HTERT RPE-1 (cell line): Measurements from ENCODE around the gene FDPS.
"Not testable (repeated sequence)": the region's sequence is repeated elsewhere in the genome, so short reads cannot be mapped to it uniquely, and the experiment has no call there.

Source experiments
- in situ Hi-C: fragments of 300-500 bp; cut with MboI; formaldehyde crosslinking; loops from 4 replicates; pipeline ENCODE4 v1.14.3; 2020; ENCODE audit warnings: low sequenced_read_pairs

FDPS gene

GRCh38 chr1:155318082-155318481 lies 9.4 kb downstream of the FDPS start:
- in situ Hi-C loops = no loop called here

- in situ Hi-C loops = no loop called here
Measured at GRCh38 chr1:155319536-155319935, 10.9 kb downstream of the FDPS start.

- in situ Hi-C loops = no loop called here
Measured at GRCh38 chr1:155320252-155320651, 11.6 kb downstream of the FDPS start.

- in situ Hi-C loops = no loop called here
Measured at GRCh38 chr1:155320661-155321617, 12.3 kb downstream of the FDPS start, which contains the start of gene RUSC1. RUSC1 (plus strand) TSS chr1:155320894; CDS start chr1:155321774, 880 bp downstream.

- in situ Hi-C loops = no loop called here
Measured at GRCh38 chr1:155321639-155322503, 13.2 kb downstream of the FDPS start.

- in situ Hi-C loops = no loop called here
Measured at GRCh38 chr1:155322571-155322952, 13.9 kb downstream of the FDPS start.

- in situ Hi-C loops = no loop called here
Measured at GRCh38 chr1:155322953-155323728, 14.5 kb downstream of the FDPS start.

- in situ Hi-C loops = no loop called here
Measured at GRCh38 chr1:155323729-155324036, 15.0 kb downstream of the FDPS start.

GRCh38 chr1:155324037-155324716 lies 15.5 kb downstream of the FDPS start:
- in situ Hi-C loops = no loop called here

- in situ Hi-C loops = no loop called here
Measured at GRCh38 chr1:155324717-155325602, 16.3 kb downstream of the FDPS start.

- in situ Hi-C loops = no loop called here
Measured at GRCh38 chr1:155325603-155325893, 16.9 kb downstream of the FDPS start.

- in situ Hi-C loops = no loop called here
Measured at GRCh38 chr1:155326020-155326526, 17.4 kb downstream of the FDPS start.

- in situ Hi-C loops = no loop called here
Measured at GRCh38 chr1:155326631-155327037, 18.0 kb downstream of the FDPS start.

GRCh38 chr1:155327981-155328380 lies 19.3 kb downstream of the FDPS start:
- in situ Hi-C loops = no loop called here

- in situ Hi-C loops = not testable (repeated sequence)
Measured at GRCh38 chr1:155328856-155329255, 20.2 kb downstream of the FDPS start.

GRCh38 chr1:155329980-155330598 lies 21.4 kb downstream of the FDPS start:
- in situ Hi-C loops = no loop called here

- in situ Hi-C loops = no loop called here
Measured at GRCh38 chr1:155334962-155335361, 26.3 kb downstream of the FDPS start.

GRCh38 chr1:155339515-155340097 lies 30.9 kb downstream of the FDPS start:
- in situ Hi-C loops = no loop called here

GRCh38 chr1:155342842-155343241 lies 34.2 kb downstream of the FDPS start:
- in situ Hi-C loops = no loop called here
